ENCODE measurements around the gene TUBA1A.
"Not testable (repeated sequence)": the region's sequence is repeated elsewhere in the genome, so short reads cannot be mapped to it uniquely, and the experiment has no call there.

TUBA1A gene

DNA sequence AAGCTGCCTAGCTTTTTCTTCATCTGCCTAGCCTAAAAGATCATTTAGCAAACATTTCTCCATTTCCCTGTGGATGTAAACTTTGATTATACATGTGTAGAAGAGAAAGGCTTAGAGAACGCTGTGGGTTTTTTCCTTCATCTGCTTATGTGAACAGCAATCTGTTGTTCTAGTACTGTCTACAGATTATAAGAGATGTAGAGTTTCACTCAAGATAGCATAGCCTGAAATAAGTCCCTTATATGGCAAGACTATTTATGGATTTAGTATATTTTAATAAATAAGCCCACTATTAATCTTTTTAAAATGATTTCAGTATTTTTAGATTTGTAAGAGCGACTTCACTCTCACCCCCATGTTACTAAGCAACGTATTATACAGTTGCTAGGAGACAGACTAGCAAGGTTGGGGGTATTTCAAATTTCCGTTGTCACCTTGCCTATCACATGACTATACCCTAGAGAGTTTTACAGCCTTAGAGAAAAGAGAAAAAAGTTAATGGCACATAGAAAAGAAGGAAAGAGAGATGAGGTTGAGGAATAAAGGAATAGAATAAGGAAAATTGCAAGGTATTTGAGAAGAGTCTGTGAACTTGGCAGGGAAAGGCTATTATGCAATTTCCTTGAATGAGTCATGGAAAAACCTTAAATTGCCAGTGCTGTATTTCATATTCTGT, 12.2 kb upstream of the TUBA1A start:
- DNase-seq: peak; percentile 70

DNA sequence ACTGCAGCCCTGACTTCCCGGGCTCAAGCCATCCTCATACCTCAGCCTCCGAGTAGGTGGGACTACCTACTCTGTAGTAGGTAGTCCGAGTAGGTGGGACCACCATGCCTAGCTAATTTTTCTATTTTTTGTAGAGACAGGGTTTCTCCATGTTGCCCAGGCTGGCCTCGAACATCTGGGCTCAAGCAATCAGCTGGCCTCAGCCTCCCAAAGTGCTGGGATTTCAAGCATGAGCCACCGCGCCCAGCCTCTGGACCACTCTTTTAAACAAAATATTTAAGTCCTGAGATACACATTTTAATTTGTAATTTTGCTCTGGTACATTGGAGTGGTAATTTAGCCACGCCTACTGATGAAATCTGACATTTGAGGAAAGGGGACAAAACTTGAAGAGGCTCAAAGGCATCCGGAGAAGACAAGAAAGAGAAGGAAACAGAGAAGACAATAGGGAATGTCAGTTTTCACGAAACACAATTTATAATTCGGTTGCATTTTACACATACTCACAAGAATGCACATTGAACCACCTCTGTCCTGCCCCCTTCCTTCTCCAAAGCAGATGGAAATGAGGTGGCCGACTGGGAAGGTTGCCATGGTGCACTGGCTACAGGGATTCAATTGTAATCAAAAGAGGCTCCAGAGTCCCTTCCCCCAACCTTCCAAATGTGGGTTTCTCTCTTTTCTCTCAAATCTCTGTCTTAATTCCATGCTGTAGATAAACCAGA, 9.7 kb upstream of the TUBA1A start:
- DNase-seq: no peak

DNA sequence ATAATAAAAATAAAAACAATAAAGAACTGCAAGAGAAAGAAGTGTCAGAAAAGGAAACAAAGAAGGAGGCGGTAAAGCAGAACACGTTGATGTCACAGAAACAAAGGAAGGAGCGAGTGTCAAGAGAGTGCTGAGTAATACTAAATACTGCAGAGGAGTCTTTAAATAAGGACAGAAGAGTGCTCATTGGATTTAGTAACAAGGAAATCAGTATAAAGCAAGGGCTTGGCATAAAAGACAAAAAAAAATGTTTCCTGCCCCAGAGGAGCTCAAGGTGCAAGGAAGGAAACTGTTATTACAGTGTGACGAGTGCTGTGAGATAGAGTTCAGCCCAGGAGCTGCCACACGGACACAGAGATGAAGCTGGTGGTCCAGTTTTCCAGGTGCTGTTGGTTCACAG, 8.4 kb upstream of the TUBA1A start:
- no peak for DNase-seq

DNA sequence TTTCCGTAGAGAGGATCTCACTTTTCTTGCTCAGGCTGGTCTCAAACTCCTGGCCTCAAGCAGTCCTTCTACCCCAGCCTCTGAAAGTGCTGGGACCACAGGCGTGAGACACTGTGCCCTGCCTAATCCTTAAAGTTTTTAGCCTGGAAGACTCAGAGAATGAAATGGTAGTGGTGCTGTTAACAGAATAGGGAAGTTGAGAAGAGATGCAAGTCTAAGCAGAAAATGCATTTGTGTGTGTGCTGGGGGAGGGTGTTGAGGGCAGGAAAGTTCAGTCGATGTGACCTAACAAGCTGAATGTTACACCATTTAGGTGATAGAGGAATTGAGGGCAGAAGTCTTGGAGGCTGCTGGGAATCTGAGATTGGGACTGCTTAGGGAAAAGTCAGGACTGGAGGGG, 6.9 kb upstream of the TUBA1A start:
- no peak for DNase-seq

DNA sequence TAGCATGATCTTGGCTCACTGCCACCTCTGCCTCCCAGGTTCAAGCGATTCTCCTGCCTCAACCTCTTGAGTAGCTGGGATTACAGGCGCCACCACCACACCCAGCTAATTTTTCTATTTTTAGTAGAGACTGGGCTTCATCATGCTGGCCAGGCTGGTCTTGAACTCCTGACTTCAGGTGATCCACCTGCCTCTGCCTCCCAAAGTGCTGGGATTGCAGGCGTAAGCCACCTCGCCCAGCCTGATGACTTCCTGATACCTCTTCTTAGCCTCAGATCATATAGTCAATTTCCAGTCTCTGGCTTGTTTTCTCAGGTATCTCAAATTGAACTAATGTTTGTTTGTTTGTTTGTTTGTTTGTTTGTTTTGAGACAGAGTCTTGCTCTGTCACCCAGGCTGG, 4.9 kb upstream of the TUBA1A start:
- DNase-seq: not testable (repeated sequence)

DNA sequence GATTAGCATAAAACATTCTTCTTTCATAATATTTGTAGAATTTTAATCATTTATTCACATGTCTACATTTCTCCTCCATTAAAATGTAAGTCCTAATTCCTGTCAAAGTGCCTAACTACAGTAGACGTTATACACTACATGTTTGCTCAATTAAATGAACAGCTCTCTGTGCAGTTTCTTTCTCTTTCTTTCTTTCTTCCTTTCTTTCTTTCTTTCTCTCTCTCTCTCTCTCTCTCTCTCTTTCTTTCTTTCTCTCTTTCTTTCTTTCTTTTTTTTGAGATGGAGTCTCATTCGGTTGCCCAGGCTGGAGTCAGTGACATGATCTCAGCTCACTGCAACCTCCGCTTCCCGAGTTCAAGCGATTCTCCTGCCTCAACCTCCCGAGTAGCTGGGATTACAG, 2.6 kb upstream of the TUBA1A start:
- DNase-seq: not testable (repeated sequence)

DNA sequence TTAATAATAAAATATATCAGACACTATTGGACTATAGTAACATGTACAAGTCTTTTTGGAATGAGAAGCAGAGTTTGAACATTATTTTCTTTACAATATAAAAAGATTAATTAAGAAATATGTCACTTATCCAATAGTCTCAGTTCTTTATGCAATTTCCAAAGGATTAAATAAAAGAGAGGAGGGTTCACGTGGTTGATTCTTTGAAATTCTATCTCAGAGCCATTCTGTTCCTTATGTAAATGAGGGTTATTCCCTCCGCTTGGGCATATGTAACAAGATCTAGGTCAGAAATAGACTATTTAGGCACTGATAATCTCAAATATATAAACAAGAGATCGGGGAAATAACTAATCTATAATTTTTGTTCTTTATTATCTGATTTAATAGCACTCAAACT, 2.1 kb upstream of the TUBA1A start:
- DNase-seq: no peak

DNA sequence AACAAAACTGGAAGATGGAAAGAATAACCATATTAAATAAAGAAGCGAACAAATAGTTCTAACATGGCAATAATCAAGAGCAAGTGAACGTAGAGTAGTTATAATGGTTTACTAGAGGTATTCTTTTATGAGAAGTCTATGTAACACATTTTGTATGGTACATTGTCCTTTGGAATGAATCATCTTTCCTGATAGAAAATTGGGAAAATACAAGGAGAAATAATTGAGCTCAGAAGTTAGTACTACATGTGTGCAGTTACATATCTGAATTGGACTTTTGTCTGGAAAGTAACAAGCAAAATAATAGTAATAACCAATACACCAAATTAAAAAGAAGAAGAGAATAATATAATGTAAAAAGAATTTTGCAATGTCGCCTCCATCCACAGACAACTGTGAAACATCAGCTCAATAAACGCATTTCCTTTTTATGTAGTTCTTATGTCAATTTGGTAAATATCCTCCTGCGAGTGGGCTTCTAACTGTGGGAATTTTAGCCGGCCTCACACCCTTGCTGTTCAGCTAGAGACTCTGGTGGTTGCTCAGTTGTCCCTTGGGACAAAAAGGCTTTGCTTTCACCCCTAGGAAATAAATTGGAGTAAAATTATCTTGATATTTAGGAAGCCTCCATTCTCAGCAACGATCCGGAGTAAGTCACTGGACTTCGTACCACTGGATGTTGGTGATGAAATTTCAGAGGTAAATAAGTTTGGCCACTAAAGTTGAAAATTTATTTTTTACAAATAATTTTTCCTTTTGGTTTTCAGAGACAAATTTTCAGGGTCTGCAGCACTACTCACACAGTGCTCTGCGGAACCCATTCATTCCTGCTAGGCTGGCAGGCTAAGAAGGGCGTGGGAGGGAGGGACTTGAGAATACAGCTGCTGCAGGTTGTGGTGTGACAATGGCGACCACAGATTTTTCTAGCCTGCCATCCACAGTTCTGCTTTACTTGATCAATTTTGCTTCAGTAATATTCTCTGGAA, 1.1 kb upstream of the TUBA1A start:
- no peak for DNase-seq

DNA sequence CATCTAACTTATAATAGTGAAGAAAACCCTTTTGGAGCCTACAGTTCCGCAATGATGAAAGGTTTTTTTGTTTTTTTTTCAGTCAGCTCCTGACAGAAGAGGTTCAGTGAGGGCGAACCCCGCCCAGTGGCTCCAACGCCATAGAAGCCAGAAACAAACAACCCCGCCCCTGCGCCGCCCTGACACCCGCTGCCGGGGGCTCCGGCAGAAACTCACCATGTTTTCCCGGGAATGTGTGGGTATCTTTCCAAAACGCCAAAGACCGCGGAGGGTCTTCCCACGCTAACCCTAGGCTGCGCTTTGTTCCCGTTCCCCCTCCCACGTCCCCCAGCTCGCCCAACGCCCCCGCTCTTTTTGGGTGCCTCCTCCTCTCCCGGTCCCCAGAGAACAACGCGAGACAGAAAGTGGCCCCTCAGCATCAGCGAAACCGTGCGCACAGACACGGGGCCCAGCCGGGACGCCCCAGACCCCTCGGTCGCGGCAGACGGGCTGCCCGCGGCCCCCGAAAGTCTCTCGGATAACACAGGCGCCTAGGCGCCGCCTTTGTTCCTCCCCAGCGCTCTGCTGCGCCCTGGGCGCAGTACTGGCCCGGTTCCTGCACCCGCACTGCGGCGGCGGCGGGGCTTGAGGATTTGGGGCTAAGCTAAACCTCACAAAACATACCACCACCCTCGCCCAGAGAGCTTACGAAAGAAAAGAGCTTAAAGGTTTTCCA, 522 bp downstream of the TUBA1A start:
- DNase-seq: no peak

DNA sequence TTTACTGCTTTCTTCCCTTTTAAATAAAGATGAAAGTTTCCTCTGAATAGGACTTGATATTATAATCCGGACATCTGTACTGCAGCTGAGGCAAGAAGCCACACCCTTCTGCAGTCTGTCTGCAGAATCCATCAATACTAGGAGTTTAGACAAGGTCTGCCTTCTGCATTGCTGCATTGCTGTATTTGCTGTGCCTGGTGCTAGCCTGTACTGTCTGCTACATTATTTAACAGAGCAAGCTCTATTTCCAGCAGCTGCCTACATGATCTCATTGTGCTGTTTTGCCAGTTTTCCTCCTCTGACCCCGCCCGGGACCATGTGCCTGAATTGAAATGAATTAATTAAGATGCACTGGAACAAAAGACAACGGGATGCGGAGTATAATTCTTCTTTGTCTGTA, 1.7 kb downstream of the TUBA1A start:
- no peak for DNase-seq

DNA sequence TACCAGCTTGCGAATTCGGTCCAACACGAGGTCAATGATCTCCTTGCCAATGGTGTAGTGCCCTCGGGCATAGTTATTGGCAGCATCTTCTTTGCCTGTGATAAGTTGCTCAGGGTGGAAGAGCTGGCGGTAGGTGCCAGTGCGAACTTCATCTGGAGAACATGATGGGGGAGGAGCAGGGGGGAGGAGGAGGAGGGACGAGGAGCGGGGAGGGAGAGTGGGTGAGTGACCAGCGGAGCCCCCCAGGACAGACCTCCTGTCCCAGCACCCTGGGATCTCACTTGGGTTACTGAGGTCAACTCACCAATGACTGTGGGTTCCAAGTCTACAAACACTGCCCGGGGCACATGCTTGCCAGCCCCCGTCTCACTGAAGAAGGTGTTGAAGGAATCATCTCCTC, 2.6 kb downstream of the TUBA1A start:
- DNase-seq: not testable (repeated sequence)

DNA sequence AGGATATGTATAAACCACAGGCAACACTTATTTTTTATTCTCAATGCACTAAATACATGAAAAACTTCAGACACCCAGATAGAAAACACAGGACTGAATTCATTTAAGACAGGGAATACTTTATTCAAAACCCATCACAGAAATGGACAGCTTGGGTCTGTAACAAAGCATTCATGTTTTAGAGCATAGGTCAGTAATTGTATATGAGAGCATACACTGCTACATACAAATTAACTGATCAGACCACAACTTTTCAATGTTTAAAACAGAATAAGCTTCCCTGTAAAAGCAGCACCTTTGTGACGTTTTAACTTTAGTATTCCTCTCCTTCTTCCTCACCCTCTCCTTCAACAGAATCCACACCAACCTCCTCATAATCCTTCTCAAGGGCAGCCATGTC, 4.2 kb downstream of the TUBA1A start:
- not testable (repeated sequence) for DNase-seq

DNA sequence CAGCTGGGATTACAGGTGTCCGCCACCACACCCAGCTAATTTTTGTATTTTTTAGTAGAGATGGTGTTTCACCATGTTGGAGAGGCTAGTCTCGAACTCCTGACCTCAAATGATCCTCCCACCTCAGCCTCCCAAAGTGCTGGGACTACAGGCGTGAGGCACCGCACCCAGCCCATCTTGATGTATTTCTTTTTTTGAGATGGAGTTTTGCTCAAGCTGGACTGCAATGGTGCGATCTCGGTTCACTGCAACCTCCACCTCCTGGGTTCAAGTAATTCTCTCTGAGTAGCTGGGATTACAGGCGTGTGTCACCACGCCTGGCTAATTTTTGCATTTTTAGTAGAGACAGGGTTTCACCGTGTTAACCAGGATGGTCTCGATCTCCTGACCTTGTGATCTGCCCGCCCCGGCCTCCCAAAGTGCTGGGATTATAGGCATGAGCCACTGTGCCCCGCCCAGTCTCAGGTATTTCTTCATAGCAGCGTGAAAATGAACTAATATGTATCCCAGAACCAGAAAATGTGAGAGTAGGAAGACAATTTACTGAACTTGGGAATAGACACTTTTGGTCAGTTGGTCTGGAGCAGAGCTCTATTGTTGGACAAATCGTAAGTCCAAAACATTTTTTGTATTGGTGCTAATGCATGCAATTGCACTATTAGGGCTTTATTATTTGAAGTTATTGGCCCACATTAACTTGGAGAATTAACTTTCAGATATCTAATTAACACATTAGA, 5.5 kb downstream of the TUBA1A start:
- not testable (repeated sequence) for DNase-seq

DNA sequence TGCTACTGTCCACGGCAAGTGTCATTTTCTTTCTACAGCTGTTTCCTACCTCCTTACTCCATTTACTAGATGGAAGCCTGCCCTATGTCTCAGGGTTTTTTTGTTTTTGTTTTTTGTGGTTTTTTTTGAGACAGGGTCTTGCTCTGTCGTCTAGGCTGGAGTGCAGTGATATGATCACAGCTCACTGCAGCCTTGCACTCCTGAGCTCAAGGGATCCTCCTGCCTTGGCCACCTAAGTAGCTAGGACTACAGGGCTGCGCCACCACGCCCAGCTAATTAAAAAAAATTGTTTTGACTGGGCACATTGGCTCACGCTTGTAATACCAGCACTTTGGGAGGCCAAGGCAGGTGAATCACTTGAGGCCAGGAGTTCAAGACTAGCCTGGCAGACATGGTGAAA, 14.7 kb downstream of the TUBA1A start:
- DNase-seq: no peak

DNA sequence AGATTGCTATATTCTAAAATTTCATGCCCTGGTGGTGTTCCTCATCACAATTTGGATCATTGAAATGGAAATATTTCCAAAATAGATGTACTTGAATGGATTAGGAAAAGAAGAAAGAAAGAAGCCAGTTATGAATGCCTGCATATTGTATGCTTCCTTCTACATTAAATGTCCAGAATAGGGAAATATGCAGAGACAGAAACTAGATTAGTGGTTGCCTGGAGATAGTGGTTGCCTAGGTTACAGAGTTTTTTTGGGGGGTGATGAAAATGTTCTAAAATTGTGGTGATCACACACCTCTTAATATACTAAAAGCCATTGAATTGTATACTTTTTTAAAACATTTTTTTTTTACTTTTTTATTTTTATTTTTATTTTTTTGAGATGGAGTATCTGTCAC, 18.0 kb downstream of the TUBA1A start:
- DNase-seq: no peak

DNA sequence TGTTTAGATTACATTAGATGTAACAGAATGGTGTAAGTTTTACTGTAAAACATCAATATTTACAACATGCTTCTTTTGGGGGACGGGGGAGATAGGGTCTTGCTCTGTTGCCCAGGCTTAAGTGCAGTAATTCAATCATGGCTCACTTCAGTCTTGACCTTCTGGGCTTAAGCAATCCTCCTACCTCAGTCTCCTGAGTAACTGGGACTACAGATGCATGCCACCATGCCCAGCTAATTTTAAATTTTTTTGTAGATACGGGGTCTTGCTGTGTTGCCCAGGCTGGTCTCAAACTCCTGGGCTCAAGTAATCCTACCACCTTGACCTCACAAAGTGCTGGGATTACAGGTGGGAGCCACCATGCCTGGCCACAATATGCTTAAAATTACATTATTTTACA, 23.8 kb downstream of the TUBA1A start:
- DNase-seq: no peak

DNA sequence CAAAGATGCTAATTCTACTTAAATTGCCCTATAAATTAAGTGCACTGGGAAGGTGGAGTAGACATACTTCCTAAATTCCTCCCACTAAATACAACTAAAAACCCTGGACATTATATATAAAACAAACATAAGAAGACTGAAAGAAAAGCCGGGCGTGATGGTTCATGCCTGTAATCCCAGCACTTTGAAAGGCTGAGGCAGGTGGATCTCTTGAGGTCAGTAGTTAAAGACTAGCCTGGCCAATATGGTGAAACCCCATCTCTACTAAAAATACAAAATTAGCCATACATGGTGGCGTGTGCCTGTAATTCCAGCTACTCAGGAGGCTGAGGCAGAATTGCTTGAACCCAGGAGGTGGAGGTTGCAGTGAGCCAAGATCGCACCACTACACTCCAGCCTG, 27.0 kb downstream of the TUBA1A start:
- DNase-seq: not testable (repeated sequence)

DNA sequence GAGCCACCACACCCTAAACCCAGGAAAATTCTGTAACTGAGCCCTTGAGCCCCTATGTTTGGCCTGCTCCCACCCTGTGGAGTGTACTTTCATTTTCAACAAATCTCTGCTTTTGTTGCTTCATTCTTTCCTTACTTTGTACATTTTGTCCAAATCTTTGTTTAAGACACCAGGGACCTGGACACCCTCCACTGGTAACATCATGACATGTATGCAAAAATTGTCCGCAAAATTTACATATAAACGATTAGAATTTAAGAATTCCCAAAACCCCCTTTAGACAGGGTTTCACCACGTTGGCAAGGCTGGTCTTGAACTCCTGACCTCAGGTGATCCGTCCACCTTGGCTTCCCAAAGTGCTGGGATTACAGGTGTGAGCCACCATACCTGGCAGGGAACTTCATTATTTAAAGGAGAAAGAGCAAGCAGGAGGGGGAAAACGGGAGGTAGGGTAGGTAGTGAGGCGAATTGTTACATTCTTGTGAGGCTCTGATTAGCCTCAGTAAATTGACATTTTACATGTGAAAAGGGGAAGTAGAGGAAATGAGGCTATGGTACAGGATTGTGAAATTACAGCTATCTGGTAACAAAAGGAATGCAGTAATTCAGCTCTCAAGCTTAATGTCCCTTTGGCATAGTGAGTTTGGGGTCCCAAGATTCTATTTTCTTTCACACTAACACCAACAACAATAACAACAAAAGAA, 27.6 kb downstream of the TUBA1A start:
- peak; percentile 69 for DNase-seq

DNA sequence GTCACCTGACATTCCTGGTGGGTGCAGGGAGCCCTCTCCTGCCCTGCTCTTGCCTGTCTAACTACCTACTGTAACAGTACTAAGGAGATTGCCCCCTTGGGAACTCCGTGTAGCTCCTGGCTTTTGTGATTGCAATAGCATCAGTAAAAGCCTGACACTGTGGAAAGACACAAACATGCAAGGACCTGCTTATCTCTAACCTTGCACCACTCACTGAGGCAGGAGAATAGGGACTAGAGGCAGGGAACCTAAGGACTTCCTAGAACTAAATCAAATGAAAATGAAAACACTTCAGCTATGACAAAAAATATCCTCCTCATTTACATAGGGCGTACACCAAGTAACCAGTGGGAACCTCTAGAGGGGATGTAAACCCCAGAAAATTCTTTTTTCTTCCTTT, 28.5 kb downstream of the TUBA1A start:
- no peak for DNase-seq

DNA sequence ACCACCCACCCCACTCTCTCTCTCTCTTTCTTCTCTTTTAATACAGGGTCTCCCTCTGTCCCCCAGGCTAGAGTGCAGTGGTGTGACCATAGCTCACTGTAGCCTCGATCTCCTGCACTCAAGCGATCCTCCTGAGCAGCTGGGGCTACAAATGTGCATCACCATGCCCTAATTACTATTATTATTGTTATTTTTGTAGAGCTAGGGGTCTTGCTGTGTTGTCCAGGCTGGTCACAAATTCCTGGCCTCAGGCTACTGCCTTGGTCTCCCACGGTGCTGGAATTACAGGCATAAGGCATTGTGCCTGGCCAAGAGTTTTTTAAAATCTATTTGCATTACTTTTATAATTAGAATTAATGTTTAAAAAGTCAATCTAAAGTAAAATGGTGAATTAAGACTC, 34.7 kb downstream of the TUBA1A start:
- no peak for DNase-seq

DNA sequence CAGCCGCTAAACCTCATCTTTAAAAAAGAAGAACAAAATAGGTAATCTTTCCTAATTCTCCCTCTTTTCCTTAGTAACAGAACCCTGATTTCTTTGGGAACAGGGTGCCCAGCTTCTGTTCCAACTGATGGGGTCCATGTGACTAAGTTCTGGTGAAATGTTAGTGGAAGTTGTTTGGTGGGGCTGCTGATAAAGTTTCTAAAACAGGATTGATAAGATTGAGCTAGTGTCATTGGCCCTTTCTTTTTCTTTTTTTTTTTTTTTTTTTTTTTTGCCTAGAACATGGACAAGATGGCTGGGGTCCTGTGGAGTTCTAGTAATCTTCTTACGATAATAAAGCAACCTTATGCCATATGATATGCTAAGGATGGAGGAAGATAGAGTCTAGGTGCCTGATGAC, 41.5 kb downstream of the TUBA1A start:
- no peak for DNase-seq

DNA sequence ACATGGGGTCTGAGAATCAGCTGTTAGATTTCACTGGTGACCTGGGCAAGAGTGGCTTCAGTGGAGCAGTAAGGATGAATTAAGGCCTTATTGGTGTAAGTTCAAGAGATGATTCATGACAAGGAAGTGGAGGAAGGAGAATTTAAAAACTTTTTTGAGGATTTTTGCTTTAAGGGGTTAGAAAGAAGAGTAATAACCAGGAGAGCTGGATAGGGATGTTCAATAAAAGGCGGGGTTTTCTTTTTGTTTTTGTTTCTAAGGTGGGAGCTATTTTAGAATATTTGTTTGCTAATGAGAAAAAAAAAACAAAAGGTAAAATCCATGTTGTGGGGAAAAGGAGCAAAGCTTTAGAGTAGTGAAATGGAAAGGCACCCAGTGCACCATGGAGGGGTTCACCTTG, 42.5 kb downstream of the TUBA1A start:
- no peak for DNase-seq
